ENCODE data around the gene NFIB. TPM values are rescaled to one million over a fixed set of nuclear protein-coding genes. Genes with fewer than 3 reads are reported as not detected.

Gene NFIB
- total and polyA plus RNA-seq, 2 experiments from 2014 or later: 15.2 to 27.3 TPM

DNA sequence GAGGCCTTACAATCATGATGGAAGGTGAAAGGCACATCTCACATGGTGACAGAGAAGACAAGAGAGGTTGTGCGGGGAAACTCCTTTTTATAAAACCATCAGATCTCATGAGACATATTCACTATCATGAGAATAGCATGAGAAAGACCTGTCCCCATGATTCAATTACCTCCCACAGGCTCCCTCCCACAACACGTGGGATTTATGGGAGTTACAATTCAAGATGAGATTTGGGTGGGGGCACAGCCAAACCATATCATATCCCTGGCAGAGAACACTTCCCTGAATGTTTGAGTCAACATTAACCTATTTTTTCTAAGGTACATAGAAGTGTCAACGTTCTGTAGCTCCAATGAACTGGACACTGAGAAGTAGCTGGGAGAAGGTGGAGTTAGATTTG lies 280.9 kb downstream of the NFIB start:
- H4K20me1 ChIP-seq (ENCODE audit: insufficient read depth, poor library complexity, severe bottlenecking): no peaks in the 10 kb centered on the region
- H3K36me3 ChIP-seq (replicated peaks; ENCODE audit: insufficient read depth, low read depth): no peaks in the 10 kb centered on the region
- TF ChIP-seq EZH2 (IDR thresholded peaks at IDR 0.05; ENCODE audit: borderline replicate concordance): no peak
- no peak for TF ChIP-seq EZH2phosphoT487 (IDR thresholded peaks at IDR 0.05; ENCODE audit: low read depth, severe bottlenecking, unreplicated experiment)
- no peak for TF ChIP-seq CTCF (IDR thresholded peaks at IDR 0.05; ENCODE audit: poor library complexity)
- no peak overlapping the region for H3K4me3 ChIP-seq
- H2AFZ ChIP-seq: no peak overlapping the region
- no peaks in the 10 kb centered on the region for H3K9me2 ChIP-seq (replicated peaks; ENCODE audit: insufficient read depth)
- peak overlapping the region; percentile 88 for H3K27ac ChIP-seq
- H3K79me2 ChIP-seq: no peaks in the 10 kb centered on the region
- H3K9me3 ChIP-seq (ENCODE audit: low read depth): no peaks in the 10 kb centered on the region
- peaks cover 22% of the 10 kb centered on the region for H3K4me1 ChIP-seq (ENCODE audit: insufficient read depth)
- DNase-seq (ENCODE audit: low spot score): no peak
- H3K27me3 ChIP-seq: no peaks in the 10 kb centered on the region
- no peak overlapping the region for H3K4me2 ChIP-seq
- 87% methylated on average over 3 of the region's 3 CpGs for WGBS (ENCODE audit: low lambda C conversion rate, missing lambda C conversion rate)

Measured in hepatocyte (in vitro differentiated cells).